Glutamatergic neuron (in vitro differentiated cells): ENCODE results near the gene C5orf34. TPM values are rescaled to one million over a fixed set of nuclear protein-coding genes. Genes with fewer than 3 reads are reported as not detected.
"Not testable (repeated sequence)": the region's sequence is repeated elsewhere in the genome, so short reads cannot be mapped to it uniquely, and the experiment has no call there.

Source experiments
- DNase-seq: peaks from one replicate; pipeline ENCODE4 v3.0.0; 2022
- H3K27ac Mint-ChIP-seq: one replicate; pipeline ENCODE4 v1.8.0; 2020; ENCODE audit warnings: mild to moderate bottlenecking, mixed read lengths, inconsistent platforms; ENCODE audit not compliant: unreplicated experiment
- H3K27me3 Mint-ChIP-seq: one replicate; pipeline ENCODE4 v1.8.0; 2020; ENCODE audit warnings: mild to moderate bottlenecking, moderate library complexity, mixed read lengths, inconsistent platforms; ENCODE audit not compliant: unreplicated experiment
- H3K36me3 Mint-ChIP-seq: one replicate; pipeline ENCODE4 v1.8.0; 2020; ENCODE audit warnings: mild to moderate bottlenecking, mixed read lengths, inconsistent platforms; ENCODE audit not compliant: unreplicated experiment
- H3K4me1 Mint-ChIP-seq: one replicate; pipeline ENCODE4 v1.8.0; 2020; ENCODE audit warnings: mild to moderate bottlenecking, low read depth, mixed read lengths, inconsistent platforms; ENCODE audit not compliant: unreplicated experiment
- H3K4me3 Mint-ChIP-seq: one replicate; pipeline ENCODE4 v1.8.0; 2020; ENCODE audit warnings: mild to moderate bottlenecking, mixed read lengths, inconsistent platforms; ENCODE audit not compliant: unreplicated experiment
- H3K9me3 Mint-ChIP-seq: one replicate; pipeline ENCODE4 v1.8.0; 2020; ENCODE audit warnings: mild to moderate bottlenecking, moderate library complexity, mixed read lengths, inconsistent platforms; ENCODE audit not compliant: unreplicated experiment
- CTCF ChIP-seq: fragments of 200-600 bp; sonication (generic); IDR thresholded peaks from one replicate; pipeline ENCODE4 v1.5.0; 2021; ENCODE audit not compliant: partially characterized antibody, unreplicated experiment
- total RNA-seq: library from RNA; stranded (reverse); fragmentation: NEBNext Ultra II Directional; extraction: Animal tissue kit (Norgen Biotek cat#: 25700); gene quantifications from one replicate; pipeline ENCODE4 v1.2.1, GENCODE V29; 2021; ENCODE audit not compliant: unreplicated experiment

Gene C5orf34
- total RNA-seq, 1 donor from 2014 or later: 10.2 TPM

GRCh38 chr5:43461066-43461465 lies 53.9 kb downstream of the C5orf34 start:
- Mint-ChIP-seq H3K4me3 (no peak overlapping the region), H3K4me1 (no peaks in the 10 kb centered on the region), H3K9me3 (peaks cover 2% of the 10 kb centered on the region), H3K27me3 (peaks cover 5% of the 10 kb centered on the region), H3K36me3 (peaks cover 20% of the 10 kb centered on the region), H3K27ac (no peak overlapping the region)
- TF ChIP-seq CTCF: no peak
- DNase-seq: no peak

GRCh38 chr5:43456556-43456955 lies 58.4 kb downstream of the C5orf34 start:
- Mint-ChIP-seq H3K36me3 (peaks cover 18% of the 10 kb centered on the region), H3K27me3 (peaks cover 5% of the 10 kb centered on the region), H3K27ac (no peak overlapping the region), H3K4me1 (no peaks in the 10 kb centered on the region), H3K4me3 (no peak overlapping the region), H3K9me3 (peaks cover 2% of the 10 kb centered on the region)
- no peak for TF ChIP-seq CTCF
- DNase-seq: no peak

DNA sequence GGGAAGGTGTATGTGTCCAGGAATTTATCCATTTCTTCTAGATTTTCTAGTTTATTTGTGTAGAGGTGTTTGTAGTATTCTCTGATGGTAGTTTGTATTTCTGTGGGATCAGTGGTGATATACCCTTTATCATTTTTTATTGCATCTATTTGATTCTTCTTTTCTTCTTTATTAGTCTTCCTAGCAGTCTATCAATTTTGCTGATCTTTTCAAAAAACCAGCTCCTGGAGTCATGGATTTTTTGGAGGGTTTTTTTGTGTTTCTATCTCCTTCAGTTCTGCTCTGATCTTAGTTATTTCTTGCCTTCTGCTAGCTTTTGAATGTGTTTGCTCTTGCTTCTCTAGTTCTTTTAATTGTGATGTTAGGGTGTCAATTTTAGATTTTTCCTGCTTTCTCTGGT lies 73.4 kb downstream of the C5orf34 start:
- DNase-seq, H3K4me3 Mint-ChIP-seq, H3K27me3 Mint-ChIP-seq, H3K27ac Mint-ChIP-seq, H3K4me1 Mint-ChIP-seq, H3K9me3 Mint-ChIP-seq: not testable (repeated sequence)
- peaks cover 17% of the 10 kb centered on the region for H3K36me3 Mint-ChIP-seq

- DNase-seq: no peak
- H3K36me3 Mint-ChIP-seq: peaks cover under 1% of the 10 kb centered on the region
- no peak for TF ChIP-seq CTCF
- no peak overlapping the region for H3K27ac Mint-ChIP-seq
- no peaks in the 10 kb centered on the region for H3K4me1 Mint-ChIP-seq
- no peak overlapping the region for H3K4me3 Mint-ChIP-seq
- no peaks in the 10 kb centered on the region for H3K27me3 Mint-ChIP-seq
- peaks cover 2% of the 10 kb centered on the region for H3K9me3 Mint-ChIP-seq
Observed at GRCh38 chr5:43437062-43437660, 77.8 kb downstream of the C5orf34 start.

Other genes starting within 250 kb of the C5orf34 start
- 452 TPM for gene HMGCS1, start 201.7 kb downstream of the C5orf34 start, total RNA-seq
- 1.1 TPM for gene CCL28, start 102.8 kb downstream of the C5orf34 start, total RNA-seq
- gene TMEM267, start 31.3 kb downstream of the C5orf34 start, total RNA-seq: 6.8 TPM
- 127 TPM for gene PAIP1, start 41.9 kb upstream of the C5orf34 start, total RNA-seq
- gene NNT, start 88.0 kb upstream of the C5orf34 start, total RNA-seq: 152 TPM